GM13977 (cell line): ENCODE data around the gene SLC37A1.

Source experiments
- DNase-seq: peaks from one replicate; pipeline ENCODE4 v3.0.0; 2012; ENCODE audit warnings: low spot score
- CTCF ChIP-seq: IDR thresholded peaks from 2 replicates; pipeline ENCODE4 v1.5.1; 2012; ENCODE audit warnings: mild to moderate bottlenecking, control low read depth; ENCODE audit not compliant: insufficient read depth; ENCODE audit errors: extremely low read depth, missing control alignments
- in situ Hi-C: fragments of 300-500 bp; cut with MboI; formaldehyde crosslinking; loops from one replicate; pipeline ENCODE4 v1.12.0; 2022; ENCODE audit warnings: low sequenced_read_pairs, low pct_unique_long_range_greater_than_20kb, mixed read lengths, inconsistent platforms; ENCODE audit not compliant: unreplicated experiment

SLC37A1 gene

GRCh38 chr21:42560517-42561179 is 47.0 kb downstream of the SLC37A1 start:
- TF ChIP-seq CTCF = no peak
- DNase-seq = no peak
- in situ Hi-C loops = no loop called here

- TF ChIP-seq CTCF = peak; percentile 11
- in situ Hi-C loops = no loop called here
- DNase-seq = peak; percentile 61
Measured at GRCh38 chr21:42561762-42562650, 48.4 kb downstream of the SLC37A1 start.

GRCh38 chr21:42562816-42563215 is 49.2 kb downstream of the SLC37A1 start:
- in situ Hi-C loops = no loop called here
- no peak for TF ChIP-seq CTCF
- DNase-seq = no peak

- in situ Hi-C loops = no loop called here
- no peak for DNase-seq
- TF ChIP-seq CTCF = no peak
Measured at GRCh38 chr21:42563261-42563660, 49.6 kb downstream of the SLC37A1 start.

- in situ Hi-C loops = no loop called here
- no peak for TF ChIP-seq CTCF
- no peak for DNase-seq
Measured at GRCh38 chr21:42563686-42564085, 50.0 kb downstream of the SLC37A1 start.

- TF ChIP-seq CTCF = no peak
- DNase-seq = no peak
- in situ Hi-C loops = no loop called here
Measured at GRCh38 chr21:42564561-42564971, 50.9 kb downstream of the SLC37A1 start.
